Measurements from ENCODE around the gene CDT1.

CDT1 gene

DNA sequence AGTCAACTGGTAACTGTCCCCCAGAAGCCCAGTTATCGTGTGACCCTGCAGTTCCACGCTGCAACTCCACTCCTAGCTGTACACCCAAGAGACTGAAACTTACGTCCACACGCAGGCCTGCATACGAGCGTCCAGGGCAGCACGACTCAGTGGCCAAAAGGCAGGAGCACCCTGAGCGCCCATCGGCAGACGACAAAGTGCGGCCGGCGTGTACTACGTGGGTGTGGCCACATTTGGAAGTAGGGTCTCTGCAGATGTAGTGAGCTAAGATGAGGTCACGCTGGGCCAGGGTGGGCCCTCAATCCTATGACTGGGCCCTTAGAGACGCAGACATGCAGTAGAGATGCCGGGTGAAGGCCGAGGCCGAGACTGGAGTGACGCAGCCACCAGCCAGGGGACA lies 39.7 kb downstream of the CDT1 start:
- peaks cover 46 to 100% (median 75%) of the 10 kb centered on the region in 11 experiments; a peak in 19 of 22 replicates for H4K20me1 ChIP-seq
- peaks cover 6 to 66% (median 36%) of the 10 kb centered on the region in 11 experiments; a peak in 18 of 22 replicates for H3K36me3 ChIP-seq
- H3K9me3 ChIP-seq (replicated peaks in 1 of 11): no peaks in the 10 kb centered on the region
- no peak overlapping the region for H3K9ac ChIP-seq
- no peak overlapping the region for H3K4me3 ChIP-seq
- no peak for TF ChIP-seq Cebpa-rat (IDR thresholded peaks at IDR 0.05)
- H3K4me1 ChIP-seq: peaks cover 38 to 56% (median 49%) of the 10 kb centered on the region in 10 experiments
- H3K27me3 ChIP-seq: no peaks in the 10 kb centered on the region
- H3K4me2 ChIP-seq: no peak overlapping the region
- H3K27ac ChIP-seq: no peak overlapping the region

DNA sequence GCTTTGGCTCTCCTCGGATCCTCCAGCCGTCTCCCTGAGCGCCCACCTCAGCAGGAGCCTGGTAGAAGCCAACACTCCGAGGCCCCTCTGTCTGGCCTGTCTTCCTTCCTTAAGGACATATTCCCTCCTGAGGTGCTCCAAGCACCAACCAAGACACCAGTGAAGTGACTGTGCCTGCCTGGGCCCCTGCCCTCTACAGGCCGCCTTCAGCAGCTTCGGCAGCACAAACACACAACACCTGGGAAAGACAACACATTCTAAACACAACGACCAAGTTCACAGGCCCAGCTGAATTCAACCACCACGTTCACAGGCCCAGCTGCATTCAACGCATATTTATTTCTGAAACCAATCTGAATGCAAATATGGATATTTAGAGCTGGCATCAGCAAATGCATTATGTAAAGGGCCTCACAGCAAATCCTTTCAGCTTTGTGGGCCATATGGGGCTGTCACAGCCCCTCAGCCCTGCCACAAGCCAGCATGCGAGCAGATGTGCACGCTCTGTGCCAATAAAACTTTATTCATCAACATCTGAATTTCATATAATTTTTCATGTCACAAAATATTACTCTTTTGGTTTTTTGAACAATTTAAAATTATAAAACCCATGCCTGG lies 40.9 kb downstream of the CDT1 start:
- peak overlapping the region in 3 of 11 experiments; percentile 3 to 50 (median 29); a peak in 3 of 22 replicates for H3K27ac ChIP-seq
- peaks cover 46 to 100% (median 82%) of the 10 kb centered on the region in 11 experiments; a peak in 19 of 22 replicates for H4K20me1 ChIP-seq
- H3K4me2 ChIP-seq: no peak overlapping the region
- TF ChIP-seq Cebpa-rat (IDR thresholded peaks at IDR 0.05): no peak
- peaks cover 26 to 51% (median 38%) of the 10 kb centered on the region in 10 experiments for H3K4me1 ChIP-seq
- H3K4me3 ChIP-seq: no peak overlapping the region
- H3K9ac ChIP-seq: 0 out of 22 replicates have a peak overlapping the region, but pooled peaks of 2 of the 11 experiments have one; percentile 5 to 17
- H3K27me3 ChIP-seq: no peaks in the 10 kb centered on the region
- no peaks in the 10 kb centered on the region for H3K9me3 ChIP-seq (replicated peaks in 1 of 11)
- peaks cover 7 to 62% (median 37%) of the 10 kb centered on the region in 11 experiments; a peak in 21 of 22 replicates for H3K36me3 ChIP-seq

DNA sequence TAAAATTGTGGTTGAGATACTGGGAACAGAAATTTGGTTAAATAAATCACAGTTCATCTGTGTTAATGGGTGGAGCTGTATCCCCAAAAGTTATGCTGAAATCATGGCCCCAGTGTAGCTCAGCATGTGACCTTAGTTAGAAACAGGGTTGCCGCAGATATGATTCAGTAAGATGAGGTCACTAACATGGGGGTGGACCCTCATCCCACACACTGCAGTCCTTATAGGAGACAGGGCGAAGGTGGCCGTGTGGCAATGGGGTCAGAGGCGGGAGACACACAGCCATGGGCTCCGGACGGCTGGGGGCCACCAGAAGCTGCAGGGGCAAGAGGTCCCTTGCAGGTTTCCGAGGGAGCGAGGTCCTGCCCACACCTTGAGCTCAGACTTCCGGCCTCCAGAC lies 42.5 kb downstream of the CDT1 start:
- Histone ChIP-seq H3K27me3 (no peaks in the 10 kb centered on the region), H3K27ac (no peak overlapping the region), H3K9ac (no peak overlapping the region), H3K4me1 (peaks cover 10 to 35% (median 22%) of the 10 kb centered on the region in 10 experiments), H3K9me3 (replicated peaks in 1 of 11) (no peaks in the 10 kb centered on the region), H3K36me3 (peaks cover 20 to 73% (median 50%) of the 10 kb centered on the region in 11 experiments; a peak in 21 of 22 replicates), H3K4me2 (no peak overlapping the region), H4K20me1 (peaks cover 47 to 100% (median 83%) of the 10 kb centered on the region in 11 experiments; a peak in 20 of 22 replicates), H3K4me3 (no peak overlapping the region)
- TF ChIP-seq Cebpa-rat (IDR thresholded peaks at IDR 0.05): no peak

DNA sequence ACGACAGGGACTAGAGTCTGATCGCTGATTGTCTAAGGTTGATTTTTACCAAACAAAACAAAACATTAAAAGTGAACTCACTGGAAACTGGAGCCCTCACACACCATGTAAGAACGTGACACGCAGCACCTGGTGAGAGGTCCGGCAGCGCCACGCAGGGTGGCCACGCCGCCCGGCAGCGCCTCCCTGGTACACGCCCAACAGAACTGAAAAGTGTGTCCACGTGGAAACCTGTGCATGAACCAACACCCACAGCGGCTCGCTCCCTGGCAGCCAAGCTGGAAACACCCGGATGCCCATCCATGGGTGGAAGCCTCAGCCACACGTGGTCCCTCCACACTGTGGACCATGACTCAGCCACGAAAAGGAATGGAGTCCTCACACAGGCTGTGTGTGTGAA lies 44.1 kb downstream of the CDT1 start:
- H3K4me2 ChIP-seq: no peak overlapping the region
- no peaks in the 10 kb centered on the region for H3K9me3 ChIP-seq (replicated peaks in 1 of 11)
- no peak overlapping the region; a peak in 1 of 22 replicates for H3K9ac ChIP-seq
- H3K27ac ChIP-seq: no peak overlapping the region
- no peaks in the 10 kb centered on the region for H3K27me3 ChIP-seq
- peaks cover under 1 to 25% (median 9%) of the 10 kb centered on the region in 10 experiments; a peak in 15 of 20 replicates for H3K4me1 ChIP-seq
- peaks cover 20 to 79% (median 54%) of the 10 kb centered on the region in 11 experiments; a peak in 21 of 22 replicates for H3K36me3 ChIP-seq
- H4K20me1 ChIP-seq: peaks cover 38 to 100% (median 83%) of the 10 kb centered on the region in 11 experiments; a peak in 20 of 22 replicates
- no peak overlapping the region for H3K4me3 ChIP-seq
- TF ChIP-seq Cebpa-rat (IDR thresholded peaks at IDR 0.05): no peak

DNA sequence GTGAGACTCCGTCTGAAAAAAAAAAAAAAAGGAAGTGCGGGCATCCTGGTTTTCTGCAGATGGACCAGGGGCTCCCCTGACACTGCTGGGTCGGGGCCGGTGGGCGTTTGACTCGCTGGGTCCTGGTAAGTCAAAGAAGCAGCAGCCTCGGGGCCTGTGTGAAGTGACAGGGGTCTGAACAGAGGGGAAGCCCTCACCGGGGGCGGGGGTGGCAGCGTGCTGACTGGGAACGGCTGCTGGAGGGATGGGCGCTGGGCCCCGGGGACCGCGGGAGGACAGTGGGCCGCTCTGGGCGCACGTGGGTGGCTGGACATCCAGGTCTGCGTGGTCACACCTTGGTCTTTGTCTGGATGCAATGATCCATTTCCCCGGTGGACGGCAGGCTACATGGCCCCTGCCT lies 45.0 kb downstream of the CDT1 start:
- Histone ChIP-seq H4K20me1 (peaks cover 34 to 99% (median 84%) of the 10 kb centered on the region in 11 experiments; a peak in 20 of 22 replicates), H3K9me3 (replicated peaks in 1 of 11) (no peaks in the 10 kb centered on the region), H3K36me3 (peaks cover 20 to 74% (median 55%) of the 10 kb centered on the region in 11 experiments; a peak in 21 of 22 replicates), H3K4me1 (peaks cover 0 to 32% (median 12%) of the 10 kb centered on the region in 10 experiments; a peak in 16 of 20 replicates), H3K9ac (peak overlapping the region in 1 of 11 experiments; percentile 3; a peak in 1 of 22 replicates), H3K27me3 (no peaks in the 10 kb centered on the region), H3K27ac (no peak overlapping the region), H3K4me3 (no peak overlapping the region), H3K4me2 (no peak overlapping the region; a peak in 1 of 22 replicates)
- no peak for TF ChIP-seq Cebpa-rat (IDR thresholded peaks at IDR 0.05)

DNA sequence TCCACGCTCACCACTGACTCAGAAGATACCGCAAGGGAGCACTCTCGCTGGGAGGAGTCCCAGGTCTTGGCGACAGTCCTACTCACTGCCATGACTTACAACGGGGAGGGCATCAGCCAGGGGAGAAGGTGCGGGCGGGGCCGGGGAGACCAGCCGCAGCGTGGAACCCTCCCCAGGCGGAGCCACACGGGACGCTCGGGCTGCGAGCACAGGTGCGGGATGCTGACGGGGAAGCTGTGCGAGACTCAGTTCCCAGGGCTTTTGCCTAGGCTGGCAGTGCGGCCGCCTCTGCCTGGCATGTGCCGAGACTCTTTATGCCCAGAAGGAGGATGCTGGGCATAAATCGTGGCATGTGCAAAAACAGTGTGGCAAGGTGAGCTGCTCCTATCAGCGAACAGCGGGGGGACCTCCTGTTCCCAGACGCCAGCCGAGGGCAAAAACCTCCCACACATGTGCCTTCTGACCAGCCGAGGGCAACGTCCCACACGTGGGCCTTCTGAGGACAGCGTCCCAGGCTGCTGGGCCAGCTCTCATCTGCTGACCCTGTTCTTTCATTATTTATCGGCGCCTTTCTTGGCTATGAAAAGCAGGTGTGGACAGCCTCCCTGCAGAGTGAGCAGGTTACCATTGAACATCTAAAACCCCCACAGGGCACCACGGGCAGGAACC lies 47.1 kb downstream of the CDT1 start:
- H3K4me2 ChIP-seq: no peak overlapping the region
- peaks cover 20 to 83% (median 57%) of the 10 kb centered on the region in 11 experiments; a peak in 21 of 22 replicates for H3K36me3 ChIP-seq
- no peaks in the 10 kb centered on the region for H3K9me3 ChIP-seq (replicated peaks in 1 of 11)
- peaks cover 48 to 99% (median 89%) of the 10 kb centered on the region in 11 experiments; a peak in 21 of 22 replicates for H4K20me1 ChIP-seq
- no peak overlapping the region for H3K4me3 ChIP-seq
- TF ChIP-seq Cebpa-rat (IDR thresholded peaks at IDR 0.05): no peak
- no peak overlapping the region for H3K27ac ChIP-seq
- H3K27me3 ChIP-seq: no peaks in the 10 kb centered on the region
- peaks cover 15 to 53% (median 29%) of the 10 kb centered on the region in 10 experiments for H3K4me1 ChIP-seq
- H3K9ac ChIP-seq: no peak overlapping the region

DNA sequence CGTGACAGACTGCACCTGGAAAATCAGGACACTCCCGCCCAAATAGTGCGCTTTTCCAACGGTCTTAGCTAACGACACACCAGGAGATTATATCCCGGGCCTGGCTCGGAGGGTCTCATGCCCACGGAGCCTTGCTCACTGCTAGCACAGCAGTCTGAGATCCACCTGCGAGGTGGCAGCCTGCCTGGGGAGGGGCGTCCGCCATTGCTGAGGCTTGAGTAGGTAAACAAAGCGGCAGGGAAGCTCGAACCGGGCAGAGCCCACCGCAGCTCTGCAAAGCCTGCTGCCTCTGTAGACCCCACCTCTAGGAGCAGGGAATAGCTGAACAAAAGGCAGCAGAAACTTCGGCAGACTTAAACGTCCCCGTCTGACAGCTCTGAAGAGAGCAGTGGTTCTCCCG lies 48.0 kb downstream of the CDT1 start:
- Histone ChIP-seq H3K4me3 (no peak overlapping the region), H3K4me2 (peak overlapping the region in 2 of 11 experiments; percentile 12 to 17; a peak in 1 of 22 replicates), H3K9ac (peak overlapping the region in 1 of 11 experiments; percentile 13; a peak in 1 of 22 replicates), H3K36me3 (peaks cover 20 to 73% (median 49%) of the 10 kb centered on the region in 11 experiments; a peak in 21 of 22 replicates), H3K9me3 (replicated peaks in 1 of 11) (no peaks in the 10 kb centered on the region), H3K4me1 (peaks cover 21 to 59% (median 35%) of the 10 kb centered on the region in 10 experiments), H3K27ac (no peak overlapping the region), H3K27me3 (no peaks in the 10 kb centered on the region), H4K20me1 (peaks cover 54 to 97% (median 91%) of the 10 kb centered on the region in 11 experiments; a peak in 21 of 22 replicates)
- no peak for TF ChIP-seq Cebpa-rat (IDR thresholded peaks at IDR 0.05)

DNA sequence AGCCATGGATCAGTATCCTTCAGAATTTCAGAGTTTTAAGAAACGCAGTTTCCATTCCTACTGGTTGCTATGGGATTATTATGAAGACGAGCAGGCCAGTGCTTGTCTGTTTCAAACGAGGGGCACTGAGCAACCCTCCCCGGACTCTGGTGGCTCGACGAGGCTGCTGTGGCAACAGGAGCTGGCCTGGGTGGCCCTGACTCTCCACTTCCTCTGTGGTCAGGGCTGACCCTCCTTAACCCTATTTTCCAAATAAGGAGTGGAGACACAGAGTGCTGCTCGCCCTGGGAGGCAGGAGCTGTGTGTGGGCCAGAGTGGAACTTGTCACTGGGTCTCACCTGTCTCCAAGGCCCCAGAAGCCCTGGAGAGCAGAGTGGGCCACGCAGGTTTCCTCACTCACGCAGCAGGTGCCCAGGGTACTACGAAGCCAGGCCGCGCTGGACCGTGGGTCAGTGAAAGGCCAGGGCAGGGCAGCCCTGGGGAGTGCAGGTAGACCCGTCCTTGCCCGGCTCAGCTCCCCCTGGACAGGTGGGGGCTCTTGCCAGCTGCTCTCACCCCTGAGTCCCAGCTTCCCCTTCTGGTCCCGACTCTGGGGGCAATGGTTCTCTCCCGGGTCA lies 49.8 kb downstream of the CDT1 start:
- H3K4me3 ChIP-seq: no peak overlapping the region
- no peaks in the 10 kb centered on the region for H3K9me3 ChIP-seq (replicated peaks in 1 of 11)
- H3K9ac ChIP-seq: peak overlapping the region in 6 of 11 experiments; percentile 20 to 53 (median 34); a peak in 7 of 22 replicates
- H3K4me2 ChIP-seq: peak overlapping the region in 6 of 11 experiments; percentile 86 to 100 (median 98); a peak in 10 of 22 replicates
- no peaks in the 10 kb centered on the region for H3K27me3 ChIP-seq
- peaks cover 14 to 59% (median 35%) of the 10 kb centered on the region in 11 experiments; a peak in 21 of 22 replicates for H3K36me3 ChIP-seq
- no peak for TF ChIP-seq Cebpa-rat (IDR thresholded peaks at IDR 0.05)
- H3K4me1 ChIP-seq: peaks cover 29 to 63% (median 43%) of the 10 kb centered on the region in 10 experiments
- peak overlapping the region in 2 of 11 experiments; percentile 20 to 57; a peak in 3 of 22 replicates for H3K27ac ChIP-seq
- peaks cover 50 to 85% (median 76%) of the 10 kb centered on the region in 11 experiments; a peak in 21 of 22 replicates for H4K20me1 ChIP-seq

Measured in BLaER1 treated with 17β-estradiol and CSF1 and Interleukin-3, amounts not matched to agents 10 nM and 100 nM (cell line).